ENCODE data around the gene NUP133.
"Not testable (repeated sequence)": the region's sequence is repeated elsewhere in the genome, so short reads cannot be mapped to it uniquely, and the experiment has no call there.

DNA sequence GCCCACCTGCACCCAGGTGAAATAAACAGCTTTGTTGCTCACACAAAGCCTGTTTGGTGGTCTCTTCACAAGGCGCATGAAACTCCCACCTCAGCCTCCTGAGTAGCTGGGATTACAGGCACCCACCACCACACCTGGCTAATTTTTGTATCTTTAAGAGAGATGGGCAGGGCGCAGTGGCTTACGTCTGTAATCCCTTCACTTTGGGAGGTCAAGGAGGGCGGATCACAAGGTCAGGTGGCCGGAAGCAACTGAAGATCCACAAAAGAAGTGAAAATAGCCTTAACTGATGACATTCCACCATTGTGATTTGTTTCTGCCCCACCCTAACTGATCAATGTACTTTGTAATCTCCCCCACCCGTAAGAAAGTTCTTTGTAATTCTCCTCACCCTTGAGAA, 89.6 kb downstream of the NUP133 start:
- TF ChIP-seq, protein P1, sequence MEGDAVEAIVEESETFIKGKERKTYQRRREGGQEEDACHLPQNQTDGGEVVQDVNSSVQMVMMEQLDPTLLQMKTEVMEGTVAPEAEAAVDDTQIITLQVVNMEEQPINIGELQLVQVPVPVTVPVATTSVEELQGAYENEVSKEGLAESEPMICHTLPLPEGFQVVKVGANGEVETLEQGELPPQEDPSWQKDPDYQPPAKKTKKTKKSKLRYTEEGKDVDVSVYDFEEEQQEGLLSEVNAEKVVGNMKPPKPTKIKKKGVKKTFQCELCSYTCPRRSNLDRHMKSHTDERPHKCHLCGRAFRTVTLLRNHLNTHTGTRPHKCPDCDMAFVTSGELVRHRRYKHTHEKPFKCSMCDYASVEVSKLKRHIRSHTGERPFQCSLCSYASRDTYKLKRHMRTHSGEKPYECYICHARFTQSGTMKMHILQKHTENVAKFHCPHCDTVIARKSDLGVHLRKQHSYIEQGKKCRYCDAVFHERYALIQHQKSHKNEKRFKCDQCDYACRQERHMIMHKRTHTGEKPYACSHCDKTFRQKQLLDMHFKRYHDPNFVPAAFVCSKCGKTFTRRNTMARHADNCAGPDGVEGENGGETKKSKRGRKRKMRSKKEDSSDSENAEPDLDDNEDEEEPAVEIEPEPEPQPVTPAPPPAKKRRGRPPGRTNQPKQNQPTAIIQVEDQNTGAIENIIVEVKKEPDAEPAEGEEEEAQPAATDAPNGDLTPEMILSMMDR (IDR thresholded peaks at IDR 0.05): not testable (repeated sequence)
- TF ChIP-seq POLR2A (IDR thresholded peaks at IDR 0.05): not testable (repeated sequence)

All from lower leg skin (tissue), 3 donors.